ENCODE results near the gene OR51B2.

The OR51B2 gene

GRCh38 chr11:5288108-5288905 lies 35.8 kb downstream of the OR51B2 start:
- H3K27me3 ChIP-seq (ENCODE audit: control insufficient read depth, insufficient read depth, low read length) = no peaks in the 10 kb centered on the region
- no peak overlapping the region for H3K4me3 ChIP-seq (ENCODE audit: low read depth, low read length)
- no peaks in the 10 kb centered on the region for H3K36me3 ChIP-seq (ENCODE audit: control insufficient read depth, insufficient read depth, low read length)
- H3K9me3 ChIP-seq (ENCODE audit: control insufficient read depth, insufficient read depth, low read length) = no peaks in the 10 kb centered on the region
- no peaks in the 10 kb centered on the region for H3K4me1 ChIP-seq (ENCODE audit: control insufficient read depth, insufficient read depth, low read length)
- H3K9ac ChIP-seq (ENCODE audit: low read depth, low read length) = no peak overlapping the region

DNA sequence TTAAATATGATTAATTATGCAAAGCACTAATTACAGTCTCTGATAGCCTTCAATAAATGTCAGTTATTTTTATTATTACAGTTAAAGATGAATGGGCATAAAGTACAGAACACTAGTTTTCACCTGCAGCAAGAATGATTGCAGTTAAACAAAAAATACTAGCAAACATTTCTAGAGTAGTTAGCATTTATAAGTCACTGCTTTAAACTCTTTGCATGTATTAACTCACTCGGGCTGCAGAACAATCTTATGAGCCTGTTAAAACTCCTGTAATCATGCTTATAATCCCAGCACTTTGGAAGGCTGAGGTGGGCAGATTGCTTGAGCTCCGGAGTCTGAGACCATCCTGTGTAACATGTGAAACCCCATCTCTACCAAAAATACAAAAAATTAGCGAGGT lies 37.2 kb downstream of the OR51B2 start:
- no peaks in the 10 kb centered on the region for H3K36me3 ChIP-seq (ENCODE audit: control insufficient read depth, insufficient read depth, low read length)
- no peaks in the 10 kb centered on the region for H3K27me3 ChIP-seq (ENCODE audit: control insufficient read depth, insufficient read depth, low read length)
- no peak overlapping the region for H3K9ac ChIP-seq (ENCODE audit: low read depth, low read length)
- H3K4me1 ChIP-seq (ENCODE audit: control insufficient read depth, insufficient read depth, low read length) = no peaks in the 10 kb centered on the region
- no peak overlapping the region for H3K4me3 ChIP-seq (ENCODE audit: low read depth, low read length)
- no peaks in the 10 kb centered on the region for H3K9me3 ChIP-seq (ENCODE audit: control insufficient read depth, insufficient read depth, low read length)

DNA sequence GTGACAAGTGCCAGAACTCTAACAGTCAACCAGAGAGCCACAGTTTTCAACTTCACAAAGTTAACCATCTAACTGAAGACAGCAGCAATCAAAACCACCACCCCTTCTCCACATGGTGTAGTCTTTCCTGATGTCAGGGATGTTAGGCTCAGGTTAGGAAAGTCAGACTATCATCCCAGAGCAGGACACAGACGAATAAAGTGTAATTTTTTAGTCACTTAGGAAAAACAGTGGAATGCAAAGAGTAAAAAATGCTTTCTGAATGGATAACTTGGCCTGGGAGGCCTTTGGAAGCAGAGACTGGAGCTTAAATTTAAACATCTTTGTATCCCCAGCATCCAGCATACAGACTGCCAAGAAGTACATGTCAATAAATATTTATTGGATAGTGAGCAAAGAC lies 37.7 kb downstream of the OR51B2 start:
- no peaks in the 10 kb centered on the region for H3K27me3 ChIP-seq (ENCODE audit: control insufficient read depth, insufficient read depth, low read length)
- no peaks in the 10 kb centered on the region for H3K9me3 ChIP-seq (ENCODE audit: control insufficient read depth, insufficient read depth, low read length)
- no peak overlapping the region for H3K9ac ChIP-seq (ENCODE audit: low read depth, low read length)
- no peaks in the 10 kb centered on the region for H3K4me1 ChIP-seq (ENCODE audit: control insufficient read depth, insufficient read depth, low read length)
- no peaks in the 10 kb centered on the region for H3K36me3 ChIP-seq (ENCODE audit: control insufficient read depth, insufficient read depth, low read length)
- H3K4me3 ChIP-seq (ENCODE audit: low read depth, low read length) = no peak overlapping the region

GRCh38 chr11:5285703-5286340 lies 38.3 kb downstream of the OR51B2 start:
- H3K9ac ChIP-seq (ENCODE audit: low read depth, low read length) = no peak overlapping the region
- no peaks in the 10 kb centered on the region for H3K9me3 ChIP-seq (ENCODE audit: control insufficient read depth, insufficient read depth, low read length)
- no peak overlapping the region for H3K4me3 ChIP-seq (ENCODE audit: low read depth, low read length)
- no peaks in the 10 kb centered on the region for H3K36me3 ChIP-seq (ENCODE audit: control insufficient read depth, insufficient read depth, low read length)
- H3K27me3 ChIP-seq (ENCODE audit: control insufficient read depth, insufficient read depth, low read length) = no peaks in the 10 kb centered on the region
- no peaks in the 10 kb centered on the region for H3K4me1 ChIP-seq (ENCODE audit: control insufficient read depth, insufficient read depth, low read length)

- Histone ChIP-seq H3K9me3 (ENCODE audit: control insufficient read depth, insufficient read depth, low read length) (no peaks in the 10 kb centered on the region), H3K4me3 (ENCODE audit: low read depth, low read length) (no peak overlapping the region), H3K36me3 (ENCODE audit: control insufficient read depth, insufficient read depth, low read length) (no peaks in the 10 kb centered on the region), H3K9ac (ENCODE audit: low read depth, low read length) (no peak overlapping the region), H3K27me3 (ENCODE audit: control insufficient read depth, insufficient read depth, low read length) (no peaks in the 10 kb centered on the region), H3K4me1 (ENCODE audit: control insufficient read depth, insufficient read depth, low read length) (no peaks in the 10 kb centered on the region)
Measured at GRCh38 chr11:5284637-5285036, 39.5 kb downstream of the OR51B2 start.

DNA sequence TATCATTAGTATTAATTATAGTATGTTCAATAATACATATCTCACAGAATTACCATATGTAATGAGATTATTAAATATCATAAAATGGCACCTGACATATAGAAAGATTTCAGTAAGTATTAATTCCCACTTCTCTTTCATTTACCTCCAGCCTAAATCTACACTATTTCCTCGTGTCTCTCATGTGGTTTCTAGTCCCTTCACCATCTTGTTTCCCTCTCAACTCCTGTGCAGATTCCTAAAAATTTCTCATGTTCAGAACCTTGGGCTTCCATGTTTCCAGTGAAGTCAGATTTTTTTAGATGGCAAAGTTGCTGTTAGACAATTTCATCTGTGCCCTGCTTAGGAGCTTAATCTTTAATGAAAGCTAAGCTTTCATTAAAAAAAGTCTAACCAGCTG lies 40.2 kb downstream of the OR51B2 start:
- Histone ChIP-seq H3K4me3 (ENCODE audit: low read depth, low read length) (no peak overlapping the region), H3K4me1 (ENCODE audit: control insufficient read depth, insufficient read depth, low read length) (no peaks in the 10 kb centered on the region), H3K9me3 (ENCODE audit: control insufficient read depth, insufficient read depth, low read length) (no peaks in the 10 kb centered on the region), H3K36me3 (ENCODE audit: control insufficient read depth, insufficient read depth, low read length) (no peaks in the 10 kb centered on the region), H3K9ac (ENCODE audit: low read depth, low read length) (no peak overlapping the region), H3K27me3 (ENCODE audit: control insufficient read depth, insufficient read depth, low read length) (no peaks in the 10 kb centered on the region)

- Histone ChIP-seq H3K4me3 (ENCODE audit: low read depth, low read length) (no peak overlapping the region), H3K36me3 (ENCODE audit: control insufficient read depth, insufficient read depth, low read length) (no peaks in the 10 kb centered on the region), H3K27me3 (ENCODE audit: control insufficient read depth, insufficient read depth, low read length) (no peaks in the 10 kb centered on the region), H3K9me3 (ENCODE audit: control insufficient read depth, insufficient read depth, low read length) (no peaks in the 10 kb centered on the region), H3K9ac (ENCODE audit: low read depth, low read length) (no peak overlapping the region), H3K4me1 (ENCODE audit: control insufficient read depth, insufficient read depth, low read length) (no peaks in the 10 kb centered on the region)
Measured at GRCh38 chr11:5283086-5283485, 41.0 kb downstream of the OR51B2 start.

DNA sequence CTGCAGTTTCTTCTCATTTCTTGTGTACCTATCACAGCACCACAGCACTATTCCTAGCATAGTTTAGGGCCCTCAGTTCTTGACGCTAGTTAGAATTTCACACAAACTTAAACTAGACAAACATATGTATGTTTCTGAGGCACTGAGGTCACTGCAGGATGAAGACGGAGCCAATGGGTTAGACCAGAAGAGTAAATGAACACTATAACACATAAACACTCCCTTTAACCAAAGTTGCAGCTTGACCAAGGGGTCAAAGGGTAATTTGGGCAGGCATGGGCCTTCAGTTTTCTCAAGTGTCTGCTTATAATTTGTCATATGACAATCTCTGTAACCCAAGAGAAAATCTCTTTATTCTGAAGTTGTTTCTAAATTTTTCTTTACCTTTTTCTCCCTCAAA lies 41.5 kb downstream of the OR51B2 start:
- no peaks in the 10 kb centered on the region for H3K36me3 ChIP-seq (ENCODE audit: control insufficient read depth, insufficient read depth, low read length)
- H3K9ac ChIP-seq (ENCODE audit: low read depth, low read length) = no peak overlapping the region
- no peak overlapping the region for H3K4me3 ChIP-seq (ENCODE audit: low read depth, low read length)
- H3K27me3 ChIP-seq (ENCODE audit: control insufficient read depth, insufficient read depth, low read length) = no peaks in the 10 kb centered on the region
- no peaks in the 10 kb centered on the region for H3K4me1 ChIP-seq (ENCODE audit: control insufficient read depth, insufficient read depth, low read length)
- no peaks in the 10 kb centered on the region for H3K9me3 ChIP-seq (ENCODE audit: control insufficient read depth, insufficient read depth, low read length)

DNA sequence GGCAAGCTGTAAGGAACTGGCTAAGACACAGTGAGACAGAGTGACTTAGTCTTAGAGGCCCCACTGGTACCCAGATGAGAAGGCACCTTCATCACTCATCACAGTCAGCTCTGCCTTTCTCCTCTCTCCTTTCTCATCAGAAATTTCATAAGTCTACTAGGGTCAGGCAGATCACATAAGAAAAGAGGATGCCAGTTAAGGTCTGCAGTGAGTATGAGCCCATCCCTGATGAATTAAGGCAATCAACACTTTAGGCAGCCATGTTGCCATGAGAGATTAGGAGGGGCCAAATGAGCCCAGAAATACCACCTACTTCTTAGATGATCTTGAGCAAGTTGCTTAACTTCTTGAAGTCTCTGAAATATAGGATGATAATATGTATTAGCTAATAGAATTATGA lies 42.5 kb downstream of the OR51B2 start:
- H3K27me3 ChIP-seq (ENCODE audit: control insufficient read depth, insufficient read depth, low read length) = no peaks in the 10 kb centered on the region
- no peaks in the 10 kb centered on the region for H3K36me3 ChIP-seq (ENCODE audit: control insufficient read depth, insufficient read depth, low read length)
- no peaks in the 10 kb centered on the region for H3K9me3 ChIP-seq (ENCODE audit: control insufficient read depth, insufficient read depth, low read length)
- H3K9ac ChIP-seq (ENCODE audit: low read depth, low read length) = no peak overlapping the region
- H3K4me1 ChIP-seq (ENCODE audit: control insufficient read depth, insufficient read depth, low read length) = no peaks in the 10 kb centered on the region
- H3K4me3 ChIP-seq (ENCODE audit: low read depth, low read length) = no peak overlapping the region

DNA sequence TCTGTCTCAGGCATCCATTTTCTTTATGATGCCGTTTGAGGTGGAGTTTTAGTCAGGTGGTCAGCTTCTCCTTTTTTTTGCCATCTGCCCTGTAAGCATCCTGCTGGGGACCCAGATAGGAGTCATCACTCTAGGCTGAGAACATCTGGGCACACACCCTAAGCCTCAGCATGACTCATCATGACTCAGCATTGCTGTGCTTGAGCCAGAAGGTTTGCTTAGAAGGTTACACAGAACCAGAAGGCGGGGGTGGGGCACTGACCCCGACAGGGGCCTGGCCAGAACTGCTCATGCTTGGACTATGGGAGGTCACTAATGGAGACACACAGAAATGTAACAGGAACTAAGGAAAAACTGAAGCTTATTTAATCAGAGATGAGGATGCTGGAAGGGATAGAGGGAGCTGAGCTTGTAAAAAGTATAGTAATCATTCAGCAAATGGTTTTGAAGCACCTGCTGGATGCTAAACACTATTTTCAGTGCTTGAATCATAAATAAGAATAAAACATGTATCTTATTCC lies 43.5 kb downstream of the OR51B2 start:
- H3K36me3 ChIP-seq (ENCODE audit: control insufficient read depth, insufficient read depth, low read length) = no peaks in the 10 kb centered on the region
- H3K9me3 ChIP-seq (ENCODE audit: control insufficient read depth, insufficient read depth, low read length) = no peaks in the 10 kb centered on the region
- no peaks in the 10 kb centered on the region for H3K4me1 ChIP-seq (ENCODE audit: control insufficient read depth, insufficient read depth, low read length)
- no peak overlapping the region for H3K4me3 ChIP-seq (ENCODE audit: low read depth, low read length)
- H3K27me3 ChIP-seq (ENCODE audit: control insufficient read depth, insufficient read depth, low read length) = no peaks in the 10 kb centered on the region
- no peak overlapping the region for H3K9ac ChIP-seq (ENCODE audit: low read depth, low read length)

- no peak overlapping the region for H3K9ac ChIP-seq (ENCODE audit: low read depth, low read length)
- H3K4me3 ChIP-seq (ENCODE audit: low read depth, low read length) = no peak overlapping the region
Measured at GRCh38 chr11:5279471-5280090, 44.5 kb downstream of the OR51B2 start.

More at GRCh38 chr11:5279471-5280090, 44.5 kb downstream of the OR51B2 start:
- no peaks in the 10 kb centered on the region for H3K36me3 ChIP-seq (ENCODE audit: control insufficient read depth, insufficient read depth, low read length)
- no peaks in the 10 kb centered on the region for H3K9me3 ChIP-seq (ENCODE audit: control insufficient read depth, insufficient read depth, low read length)
- H3K4me1 ChIP-seq (ENCODE audit: control insufficient read depth, insufficient read depth, low read length) = peaks cover 2% of the 10 kb centered on the region
- no peaks in the 10 kb centered on the region for H3K27me3 ChIP-seq (ENCODE audit: control insufficient read depth, insufficient read depth, low read length)
